MM.1S (cell line): ENCODE results near the gene S100A3.
"Not testable (repeated sequence)": the region's sequence is repeated elsewhere in the genome, so short reads cannot be mapped to it uniquely, and the experiment has no call there.

Experiments used
- DNase-seq: peaks from one replicate; pipeline ENCODE4 v3.0.0-alpha.2; 2015
- H2AFZ ChIP-seq: fragments of 300-600 bp; sonication (generic); 2 replicates; pipeline ENCODE4 v1.6.0; 2016; ENCODE audit warnings: antibody characterized with exemption, low read length
- H3F3A ChIP-seq: fragments of 300-600 bp; sonication (generic); 2 replicates; pipeline ENCODE4 v1.6.1; 2016; ENCODE audit warnings: mild to moderate bottlenecking, antibody characterized with exemption, low read length, moderate library complexity, mixed read lengths; ENCODE audit not compliant: insufficient read depth
- H3K27ac ChIP-seq: fragments of 300-600 bp; sonication (generic); 2 replicates; pipeline ENCODE4 v1.5.1; 2016; ENCODE audit warnings: mild to moderate bottlenecking, low read length
- H3K27me3 ChIP-seq: fragments of 300-600 bp; sonication (generic); replicated peaks from 2 replicates; pipeline ENCODE4 v1.6.0; 2016; ENCODE audit warnings: low read length; ENCODE audit not compliant: insufficient read depth
- H3K36me3 ChIP-seq: fragments of 300-600 bp; sonication (generic); replicated peaks from 2 replicates; pipeline ENCODE4 v1.6.1; 2016; ENCODE audit warnings: mild to moderate bottlenecking, low read length, mixed read lengths; ENCODE audit not compliant: insufficient read depth
- H3K4me1 ChIP-seq: fragments of 300-600 bp; sonication (generic); 2 replicates; pipeline ENCODE4 v1.6.1; 2016; ENCODE audit warnings: low read length, mixed read lengths
- H3K4me2 ChIP-seq: fragments of 300-600 bp; sonication (generic); 2 replicates; pipeline ENCODE4 v1.6.0; 2016; ENCODE audit warnings: low read depth, low read length
- H3K4me3 ChIP-seq: fragments of 300-600 bp; sonication (generic); 2 replicates; pipeline ENCODE4 v1.5.1; 2016; ENCODE audit warnings: low read length, mixed read lengths
- H3K79me2 ChIP-seq: fragments of 300-600 bp; sonication (generic); 2 replicates; pipeline ENCODE4 v1.6.1; 2016; ENCODE audit warnings: mixed run types, low read length, mixed read lengths
- H3K9ac ChIP-seq: fragments of 300-600 bp; sonication (generic); 2 replicates; pipeline ENCODE4 v1.6.1; 2016; ENCODE audit warnings: low read length, mixed read lengths
- H3K9me2 ChIP-seq: fragments of 300-600 bp; sonication (generic); replicated peaks from 2 replicates; pipeline ENCODE4 v1.6.1; 2016; ENCODE audit warnings: mild to moderate bottlenecking, low read length, mixed read lengths; ENCODE audit not compliant: insufficient read depth
- H3K9me3 ChIP-seq: fragments of 300-600 bp; sonication (generic); replicated peaks from 2 replicates; pipeline ENCODE4 v1.6.1; 2016; ENCODE audit warnings: mild to moderate bottlenecking, low read length, mixed read lengths; ENCODE audit not compliant: insufficient read depth
- H4K20me1 ChIP-seq: fragments of 300-600 bp; sonication (generic); 2 replicates; pipeline ENCODE4 v1.6.1; 2016; ENCODE audit warnings: mild to moderate bottlenecking, low read length, moderate library complexity, mixed read lengths; ENCODE audit not compliant: insufficient read depth
- CTCF ChIP-seq: fragments of 300-600 bp; sonication (generic); IDR thresholded peaks from 2 replicates; pipeline ENCODE4 v1.5.1; 2016; ENCODE audit warnings: antibody characterized with exemption, low read length, mixed read lengths
- EZH2 ChIP-seq: fragments of 300-600 bp; sonication (generic); optimal IDR thresholded peaks from 2 replicates; pipeline ENCODE3; 2017; ENCODE audit warnings: low read depth, mild to moderate bottlenecking, antibody characterized with exemption, low read length, mixed read lengths
- EZH2phosphoT487 ChIP-seq: fragments of 300-600 bp; sonication (generic); IDR thresholded peaks from 2 replicates; pipeline ENCODE4 v1.6.1; 2018; ENCODE audit warnings: antibody characterized with exemption, low read length

S100A3 gene

GRCh38 chr1:153586347-153586746 is 37.3 kb upstream of the S100A3 start:
- Histone ChIP-seq H3K36me3 (no peaks in the 10 kb centered on the region), H3K79me2 (no peaks in the 10 kb centered on the region), H2AFZ (no peak overlapping the region), H3K4me1 (no peaks in the 10 kb centered on the region), H3K9me3 (no peaks in the 10 kb centered on the region), H4K20me1 (no peaks in the 10 kb centered on the region), H3K4me2 (no peak overlapping the region), H3K27ac (no peak overlapping the region), H3F3A (no peaks in the 10 kb centered on the region), H3K9me2 (no peaks in the 10 kb centered on the region), H3K9ac (no peak overlapping the region), H3K4me3 (no peak overlapping the region), H3K27me3 (no peaks in the 10 kb centered on the region)
- no peak for DNase-seq
- TF ChIP-seq EZH2 (no peak), CTCF (no peak), EZH2phosphoT487 (no peak)

GRCh38 chr1:153585006-153585405 is 35.9 kb upstream of the S100A3 start:
- Histone ChIP-seq H3K79me2 (no peaks in the 10 kb centered on the region), H3K9me2 (no peaks in the 10 kb centered on the region), H3K9ac (no peak overlapping the region), H3K4me1 (no peaks in the 10 kb centered on the region), H3K4me3 (no peak overlapping the region), H3K27me3 (no peaks in the 10 kb centered on the region), H3F3A (no peaks in the 10 kb centered on the region), H3K9me3 (no peaks in the 10 kb centered on the region), H3K36me3 (no peaks in the 10 kb centered on the region), H3K27ac (no peak overlapping the region), H3K4me2 (no peak overlapping the region), H2AFZ (no peak overlapping the region), H4K20me1 (no peaks in the 10 kb centered on the region)
- TF ChIP-seq CTCF (no peak), EZH2 (no peak), EZH2phosphoT487 (no peak)
- no peak for DNase-seq

- TF ChIP-seq CTCF (no peak), EZH2 (no peak), EZH2phosphoT487 (no peak)
Measured at GRCh38 chr1:153583976-153584375, 34.9 kb upstream of the S100A3 start.

GRCh38 chr1:153583514-153583913 is 34.5 kb upstream of the S100A3 start:
- H3K4me3 ChIP-seq, H3F3A ChIP-seq, H3K36me3 ChIP-seq: not testable (repeated sequence)

More at GRCh38 chr1:153583976-153584375, 34.9 kb upstream of the S100A3 start:
- H3K9ac ChIP-seq = no peak overlapping the region
- no peak overlapping the region for H3K4me3 ChIP-seq
- H2AFZ ChIP-seq = no peak overlapping the region
- no peak overlapping the region for H3K4me2 ChIP-seq
- DNase-seq = no peak
- no peaks in the 10 kb centered on the region for H3K79me2 ChIP-seq
- H3K27me3 ChIP-seq = no peaks in the 10 kb centered on the region; the same call in 1 of the 2 replicates
- no peak overlapping the region for H3K27ac ChIP-seq
- H3F3A ChIP-seq = no peaks in the 10 kb centered on the region
- H3K4me1 ChIP-seq = no peaks in the 10 kb centered on the region
- no peaks in the 10 kb centered on the region for H3K36me3 ChIP-seq
- H3K9me2 ChIP-seq = no peaks in the 10 kb centered on the region
- H4K20me1 ChIP-seq = no peaks in the 10 kb centered on the region
- H3K9me3 ChIP-seq = no peaks in the 10 kb centered on the region

GRCh38 chr1:153582836-153583235 is 33.8 kb upstream of the S100A3 start:
- not testable (repeated sequence) for DNase-seq, H3K4me3 ChIP-seq, H2AFZ ChIP-seq

More at GRCh38 chr1:153583514-153583913, 34.5 kb upstream of the S100A3 start:
- H3K9me3 ChIP-seq, H3K27ac ChIP-seq, H3K4me2 ChIP-seq, H3K9ac ChIP-seq, H2AFZ ChIP-seq, H3K9me2 ChIP-seq, H3K79me2 ChIP-seq, DNase-seq, H3K4me1 ChIP-seq, H4K20me1 ChIP-seq, H3K27me3 ChIP-seq: not testable (repeated sequence)

More at GRCh38 chr1:153582836-153583235, 33.8 kb upstream of the S100A3 start:
- H3K27me3 ChIP-seq, H3K79me2 ChIP-seq, H3K9ac ChIP-seq, H3K36me3 ChIP-seq, H3F3A ChIP-seq, H3K9me3 ChIP-seq, H3K9me2 ChIP-seq, H3K4me2 ChIP-seq, H4K20me1 ChIP-seq, H3K27ac ChIP-seq, H3K4me1 ChIP-seq: not testable (repeated sequence)
